Activated T-helper 1 cell treated with Interleukin-2 at 50 U/mL for 16 hours (primary cell): ENCODE data around the gene PSMD13.

Experiments
- DNase-seq: peaks from one replicate; pipeline ENCODE4 v3.0.0-alpha.2; 2020; ENCODE audit warnings: low read depth

Gene PSMD13

GRCh38 chr11:289398-289711 lies 52.6 kb downstream of the PSMD13 start:
- no peak for DNase-seq

- DNase-seq: no peak
These were observed 53.2 kb downstream of the PSMD13 start for GRCh38 chr11:289712-290620.

GRCh38 chr11:290621-291231 lies 54.0 kb downstream of the PSMD13 start:
- no peak for DNase-seq

GRCh38 chr11:291281-292210 lies 54.8 kb downstream of the PSMD13 start:
- DNase-seq: no peak

GRCh38 chr11:292211-293121 lies 55.7 kb downstream of the PSMD13 start:
- no peak for DNase-seq

GRCh38 chr11:293271-293851 lies 56.6 kb downstream of the PSMD13 start:
- DNase-seq: no peak

GRCh38 chr11:293852-294661 lies 57.3 kb downstream of the PSMD13 start:
- DNase-seq: no peak

- no peak for DNase-seq
These were observed 58.0 kb downstream of the PSMD13 start for GRCh38 chr11:294780-295179.

GRCh38 chr11:295351-296170 lies 58.8 kb downstream of the PSMD13 start:
- DNase-seq: no peak

GRCh38 chr11:296171-297050 lies 59.6 kb downstream of the PSMD13 start:
- DNase-seq: no peak

GRCh38 chr11:297051-297585 lies 60.3 kb downstream of the PSMD13 start:
- DNase-seq: no peak

GRCh38 chr11:297586-298405 lies 61.0 kb downstream of the PSMD13 start:
- no peak for DNase-seq

- no peak for DNase-seq
These were observed 61.8 kb downstream of the PSMD13 start for GRCh38 chr11:298406-299065.

GRCh38 chr11:299081-299891 lies 62.5 kb downstream of the PSMD13 start, which contains the start of gene IFITM5:
Gene IFITM5 (minus strand): TSS chr11:299526. CDS start chr11:299490, 36 bp downstream.
- no peak for DNase-seq

- DNase-seq: no peak
These were observed 63.4 kb downstream of the PSMD13 start for GRCh38 chr11:299951-300735.
